Liver (tissue), 3 donors: ENCODE measurements around the gene SPAG16.

ENCODE experiments used
- EGR1 ChIP-seq, 2 donors: IDR thresholded peaks; 2 replicates each; pipeline ENCODE4 v1.6.1; 2016 to 2018; ENCODE audit warnings: antibody characterized with exemption in 2 of 2, low read depth in 2 of 2
- FOXA1 ChIP-seq: IDR thresholded peaks from 2 replicates; pipeline ENCODE4 v1.6.1; 2016; ENCODE audit warnings: antibody characterized with exemption
- GABPA ChIP-seq, 2 donors: IDR thresholded peaks in 1 of 2; conservative IDR thresholded peaks in 1 of 2; 2 replicates each; pipeline ENCODE4 v1.6.1; 2016; ENCODE audit warnings: antibody characterized with exemption in 2 of 2, mild to moderate bottlenecking in 1 of 2, moderate library complexity in 1 of 2
- RAD21 ChIP-seq, 2 donors: IDR thresholded peaks; 2 replicates each; pipeline ENCODE4 v1.6.1; 2016; ENCODE audit warnings: antibody characterized with exemption in 2 of 2, mild to moderate bottlenecking in 2 of 2
- TAF1 ChIP-seq: conservative IDR thresholded peaks from 2 replicates; pipeline ENCODE4 v1.6.1; 2016; ENCODE audit warnings: antibody characterized with exemption, mild to moderate bottlenecking
- TF ChIP-seq, protein P1 (sequence below): fragments of 150-350 bp; IDR thresholded peaks from 2 replicates; pipeline ENCODE4 v1.5.1; 2017; ENCODE audit warnings: improper control_type of control experiment, low read depth, low read length; ENCODE audit not compliant: missing input control
- TF ChIP-seq, protein P2 (sequence below): IDR thresholded peaks from 2 replicates; pipeline ENCODE4 v1.6.1; 2016; ENCODE audit warnings: antibody characterized with exemption
- TF ChIP-seq, protein P3 (sequence below): IDR thresholded peaks from 2 replicates; pipeline ENCODE4 v1.6.1; 2016; ENCODE audit warnings: antibody characterized with exemption
- donor health status: healthy.
- donor health status: healthy.

DNA sequence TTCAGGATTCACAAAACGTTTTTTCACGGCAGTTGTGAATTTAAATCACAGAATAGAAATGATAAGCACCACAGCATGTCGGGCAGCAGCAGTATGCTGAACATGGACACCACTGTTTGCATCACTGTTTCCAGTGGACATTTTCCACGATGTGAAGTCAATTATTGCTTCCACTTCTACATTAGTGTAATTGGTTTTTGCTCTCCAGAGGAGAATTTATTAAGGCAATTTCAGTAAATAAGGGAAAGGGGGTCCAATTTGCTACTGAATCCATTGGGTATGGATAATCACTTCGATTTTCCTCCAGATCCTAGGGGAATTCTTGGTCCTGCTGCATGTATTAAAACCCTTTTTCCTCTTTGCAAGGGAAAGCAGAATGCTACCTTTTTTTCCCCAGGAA lies 1096.4 kb downstream of the SPAG16 start:
- TF ChIP-seq, protein P1, sequence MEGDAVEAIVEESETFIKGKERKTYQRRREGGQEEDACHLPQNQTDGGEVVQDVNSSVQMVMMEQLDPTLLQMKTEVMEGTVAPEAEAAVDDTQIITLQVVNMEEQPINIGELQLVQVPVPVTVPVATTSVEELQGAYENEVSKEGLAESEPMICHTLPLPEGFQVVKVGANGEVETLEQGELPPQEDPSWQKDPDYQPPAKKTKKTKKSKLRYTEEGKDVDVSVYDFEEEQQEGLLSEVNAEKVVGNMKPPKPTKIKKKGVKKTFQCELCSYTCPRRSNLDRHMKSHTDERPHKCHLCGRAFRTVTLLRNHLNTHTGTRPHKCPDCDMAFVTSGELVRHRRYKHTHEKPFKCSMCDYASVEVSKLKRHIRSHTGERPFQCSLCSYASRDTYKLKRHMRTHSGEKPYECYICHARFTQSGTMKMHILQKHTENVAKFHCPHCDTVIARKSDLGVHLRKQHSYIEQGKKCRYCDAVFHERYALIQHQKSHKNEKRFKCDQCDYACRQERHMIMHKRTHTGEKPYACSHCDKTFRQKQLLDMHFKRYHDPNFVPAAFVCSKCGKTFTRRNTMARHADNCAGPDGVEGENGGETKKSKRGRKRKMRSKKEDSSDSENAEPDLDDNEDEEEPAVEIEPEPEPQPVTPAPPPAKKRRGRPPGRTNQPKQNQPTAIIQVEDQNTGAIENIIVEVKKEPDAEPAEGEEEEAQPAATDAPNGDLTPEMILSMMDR: no peak
- TF ChIP-seq FOXA1 (no peak), TAF1 (no peak), RAD21 (IDR thresholded peaks at IDR 0.05) (no peak), EGR1 (IDR thresholded peaks at IDR 0.05; ENCODE audit: low read depth in 2 of 2) (no peak), GABPA (IDR thresholded peaks at IDR 0.05 in 1 of 2, conservative IDR thresholded peaks at IDR 0.05 in 1 of 2) (no peak)
- TF ChIP-seq, protein P2, sequence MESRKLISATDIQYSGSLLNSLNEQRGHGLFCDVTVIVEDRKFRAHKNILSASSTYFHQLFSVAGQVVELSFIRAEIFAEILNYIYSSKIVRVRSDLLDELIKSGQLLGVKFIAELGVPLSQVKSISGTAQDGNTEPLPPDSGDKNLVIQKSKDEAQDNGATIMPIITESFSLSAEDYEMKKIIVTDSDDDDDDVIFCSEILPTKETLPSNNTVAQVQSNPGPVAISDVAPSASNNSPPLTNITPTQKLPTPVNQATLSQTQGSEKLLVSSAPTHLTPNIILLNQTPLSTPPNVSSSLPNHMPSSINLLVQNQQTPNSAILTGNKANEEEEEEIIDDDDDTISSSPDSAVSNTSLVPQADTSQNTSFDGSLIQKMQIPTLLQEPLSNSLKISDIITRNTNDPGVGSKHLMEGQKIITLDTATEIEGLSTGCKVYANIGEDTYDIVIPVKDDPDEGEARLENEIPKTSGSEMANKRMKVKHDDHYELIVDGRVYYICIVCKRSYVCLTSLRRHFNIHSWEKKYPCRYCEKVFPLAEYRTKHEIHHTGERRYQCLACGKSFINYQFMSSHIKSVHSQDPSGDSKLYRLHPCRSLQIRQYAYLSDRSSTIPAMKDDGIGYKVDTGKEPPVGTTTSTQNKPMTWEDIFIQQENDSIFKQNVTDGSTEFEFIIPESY: no peak
- TF ChIP-seq, protein P3, sequence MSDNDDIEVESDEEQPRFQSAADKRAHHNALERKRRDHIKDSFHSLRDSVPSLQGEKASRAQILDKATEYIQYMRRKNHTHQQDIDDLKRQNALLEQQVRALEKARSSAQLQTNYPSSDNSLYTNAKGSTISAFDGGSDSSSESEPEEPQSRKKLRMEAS: no peak
